Measurements from ENCODE around the gene FAM149B1.

The FAM149B1 gene

GRCh38 chr10:73293461-73293860 lies 125.5 kb downstream of the FAM149B1 start:
- no peak for DNase-seq

Measured in right hindlimb (tissue), 1 donor.